PC-9 (cell line): ENCODE measurements around the gene SAMD5.

Experiments
- CTCF ChIP-seq: fragments of 200-600 bp; sonication (generic); conservative IDR thresholded peaks from 2 replicates; pipeline ENCODE4 v1.6.1; 2017; ENCODE audit warnings: mixed run types, antibody characterized with exemption, mild to moderate bottlenecking, moderate library complexity
- EZH2 ChIP-seq: fragments of 200-600 bp; sonication (generic); IDR thresholded peaks from 2 replicates; pipeline ENCODE4 v1.8.0; 2017; ENCODE audit warnings: antibody characterized with exemption, low read depth

GRCh38 chr6:147615659-147616456 is 107.4 kb downstream of the SAMD5 start:
- TF ChIP-seq CTCF (no peak), EZH2 (no peak)
